Spleen (tissue), 11 donors: ENCODE measurements around the gene GRAP2. TPM values are rescaled to one million over a fixed set of nuclear protein-coding genes. Genes with fewer than 3 reads are reported as not detected.

Experiments
- DNase-seq: peaks from one replicate; pipeline ENCODE4 v3.0.0-alpha.2; 2020
- H3K27ac ChIP-seq, 8 donors: fragments of 200-600 bp; sonication (generic) in 7 of 8; 1 replicate in 4 of 8; 2 replicates in 4 of 8; pipeline versions ENCODE4 v1.5.0 to v1.8.0; 2016 to 2021; ENCODE audit warnings: inconsistent platforms in 4 of 8, mild to moderate bottlenecking in 4 of 8, moderate library complexity in 1 of 8
- H3K27me3 ChIP-seq, 7 donors: fragments of 200-600 bp; sonication (generic) in 6 of 7; replicated peaks in 1 of 7; 1 replicate in 4 of 7; 2 replicates in 3 of 7; pipeline versions ENCODE4 v1.5.0 to v1.8.0; 2016 to 2021; ENCODE audit warnings: inconsistent platforms in 3 of 7, mild to moderate bottlenecking in 1 of 7
- H3K36me3 ChIP-seq, 6 donors: fragments of 200-600 bp; sonication (generic) in 5 of 6; 1 replicate in 4 of 6; 2 replicates in 2 of 6; pipeline versions ENCODE4 v1.5.0 to v1.8.0; 2016 to 2021; ENCODE audit warnings: inconsistent platforms in 2 of 6
- H3K4me1 ChIP-seq, 6 donors: fragments of 200-600 bp; sonication (generic) in 5 of 6; 1 replicate in 3 of 6; 2 replicates in 3 of 6; pipeline versions ENCODE4 v1.5.0 to v1.8.0; 2016 to 2021; ENCODE audit warnings: inconsistent platforms in 3 of 6
- H3K4me3 ChIP-seq, 8 donors: fragments of 200-600 bp; sonication (generic) in 7 of 8; 1 replicate in 4 of 8; 2 replicates in 4 of 8; pipeline versions ENCODE4 v1.5.0 to v1.8.0; 2016 to 2021; ENCODE audit warnings: inconsistent platforms in 4 of 8, mild to moderate bottlenecking in 4 of 8, moderate library complexity in 2 of 8
- H3K9me3 ChIP-seq, 8 donors: fragments of 200-600 bp; sonication (generic) in 7 of 8; 1 replicate in 4 of 8; 2 replicates in 4 of 8; pipeline versions ENCODE4 v1.5.0 to v1.8.0; 2016 to 2021; ENCODE audit warnings: inconsistent platforms in 4 of 8
- CTCF ChIP-seq, 11 experiments: fragments of 200-600 bp in 7 of 11; fragments of 450-650 bp in 4 of 11; sonication (generic) in 4 of 11; IDR thresholded peaks in 8 of 11; conservative IDR thresholded peaks in 3 of 11; 1 replicate in 7 of 11; 2 replicates in 4 of 11; pipeline versions ENCODE4 v1.4.0 to v1.8.0; 2016 to 2021; ENCODE audit warnings: antibody characterized with exemption in 11 of 11, inconsistent platforms in 4 of 11, mild to moderate bottlenecking in 1 of 11
- POLR2A ChIP-seq, 3 donors: fragments of 450-650 bp; IDR thresholded peaks; one replicate each; pipeline ENCODE4 v1.5.1; 2017; ENCODE audit warnings: antibody characterized with exemption in 3 of 3, mild to moderate bottlenecking in 1 of 3
- POLR2AphosphoS5 ChIP-seq, 3 donors: sonication (generic); formaldehyde crosslinking; IDR thresholded peaks; one replicate each; pipeline ENCODE4 v1.5.1; 2017; ENCODE audit warnings: antibody characterized with exemption in 3 of 3
- WGBS, 5 donors: extraction: QIAGEN DNeasy Blood & Tissue Kit in 3 of 5; methylation state at CpG; one replicate each; pipeline versions ENCODE4 v1.1.5 to v1.1.7; 2013 to 2018; 5-methylcytosine and 5-hydroxymethylcytosine counted together
- intact Hi-C: fragments of 100-400 bp; cut with DNase I; formaldehyde crosslinking; loops from one replicate; pipeline ENCODE4 v1.15.0; 2023; ENCODE audit warnings: low total_unique reads
- polyA plus RNA-seq, 3 donors: library from polyadenylated mRNA; stranded (reverse); fragments of 200-250 nt; gene quantifications; one replicate each; pipeline ENCODE4 v1.2.1, GENCODE V29; 2013
- total RNA-seq, 7 donors: library from RNA; depleted of rRNA in 3 of 7; stranded (reverse); fragments of >200 nt in 3 of 7; fragmentation: NEBNext Ultra II Directional in 4 of 7; extraction: Animal tissue kit (Norgen Biotek cat#: 25700) in 4 of 7; gene quantifications; one replicate each; pipeline versions ENCODE4 v1.1.0 to v1.2.1, GENCODE V29; 2016 to 2021
- donor health status: healthy with polysubstance abuse.
- donor health status: DM: no; HTN: no; CAD: no; lungs with moderate emphysema.
- donor health status: DM: no; HTN: no; CAD: no.
- donor health status: Bipolar disorder and iron deficiency.
- donor health status: healthy.
- donor health status: DM: no; HTN: no; CAD: no.
- donor health status: DM: yes; HTN: yes; CAD: no.

Gene GRAP2
- total and polyA plus RNA-seq, 10 donors = 3.1 to 40.3 (median 29.8) TPM

GRCh38 chr22:40000171-40000570 is 99.3 kb downstream of the GRAP2 start:
- TF ChIP-seq POLR2A (IDR thresholded peaks at IDR 0.05) = no peak
- TF ChIP-seq POLR2AphosphoS5 (IDR thresholded peaks at IDR 0.05) = no peak
- TF ChIP-seq CTCF (IDR thresholded peaks at IDR 0.05 in 8 of 11, conservative IDR thresholded peaks at IDR 0.05 in 3 of 11) = no peak
- DNase-seq = no peak
- 83 to 96% (median 91%) methylated on average over 5 of the region's 5 CpGs for WGBS, 5 donors
- Histone ChIP-seq H3K36me3 (no peaks in the 10 kb centered on the region), H3K4me3 (no peak overlapping the region), H3K4me1 (peaks cover 0 to 15% (median 7%) of the 10 kb centered on the region in 6 donors), H3K27ac (no peak overlapping the region), H3K9me3 (no peaks in the 10 kb centered on the region), H3K27me3 (peaks cover 0 to 43% (median 10%) of the 10 kb centered on the region in 7 donors)
- intact Hi-C loops = no loop called here

- Histone ChIP-seq H3K27me3 (peaks cover 0 to 34% (median 1%) of the 10 kb centered on the region in 7 donors), H3K27ac (no peak overlapping the region), H3K36me3 (no peaks in the 10 kb centered on the region), H3K9me3 (no peaks in the 10 kb centered on the region), H3K4me1 (peaks cover 0 to 12% (median 3%) of the 10 kb centered on the region in 6 donors), H3K4me3 (no peak overlapping the region)
- DNase-seq = no peak
- TF ChIP-seq CTCF (IDR thresholded peaks at IDR 0.05 in 8 of 11, conservative IDR thresholded peaks at IDR 0.05 in 3 of 11) (no peak), POLR2AphosphoS5 (IDR thresholded peaks at IDR 0.05) (no peak), POLR2A (IDR thresholded peaks at IDR 0.05) (no peak)
- WGBS, 5 donors = 83 to 94% (median 91%) methylated on average over 4 of the region's 4 CpGs
- intact Hi-C loops = no loop called here
Observed at GRCh38 chr22:40001106-40001505, 100.2 kb downstream of the GRAP2 start.

GRCh38 chr22:40001800-40002577 is 101.1 kb downstream of the GRAP2 start:
- Histone ChIP-seq H3K4me1 (peaks cover 0 to 21% (median 5%) of the 10 kb centered on the region in 6 donors), H3K9me3 (no peaks in the 10 kb centered on the region), H3K27ac (no peak overlapping the region), H3K36me3 (no peaks in the 10 kb centered on the region), H3K4me3 (no peak overlapping the region), H3K27me3 (peaks cover 0 to 26% (median 0%) of the 10 kb centered on the region in 7 donors)
- WGBS, 5 donors = 75 to 84% (median 81%) methylated on average over 13 to 14 of the region's 14 CpGs
- no peak for DNase-seq
- intact Hi-C loops = no loop called here
- TF ChIP-seq POLR2A (IDR thresholded peaks at IDR 0.05) = no peak
- TF ChIP-seq POLR2AphosphoS5 (IDR thresholded peaks at IDR 0.05) = no peak
- TF ChIP-seq CTCF (IDR thresholded peaks at IDR 0.05 in 8 of 11, conservative IDR thresholded peaks at IDR 0.05 in 3 of 11) = no peak

- intact Hi-C loops = no loop called here
- no peak overlapping the region for H3K4me3 ChIP-seq
- H3K27me3 ChIP-seq = peaks cover 0 to 25% (median 0%) of the 10 kb centered on the region in 7 donors
- 79 to 93% (median 85%) methylated on average over 6 of the region's 6 CpGs for WGBS, 5 donors
- peaks cover 0 to 23% (median 2%) of the 10 kb centered on the region in 6 donors for H3K4me1 ChIP-seq
- H3K27ac ChIP-seq = no peak overlapping the region
- H3K36me3 ChIP-seq = no peaks in the 10 kb centered on the region
- TF ChIP-seq CTCF (IDR thresholded peaks at IDR 0.05 in 8 of 11, conservative IDR thresholded peaks at IDR 0.05 in 3 of 11) (no peak), POLR2A (IDR thresholded peaks at IDR 0.05) (no peak), POLR2AphosphoS5 (IDR thresholded peaks at IDR 0.05) (no peak)
- H3K9me3 ChIP-seq = no peaks in the 10 kb centered on the region
- DNase-seq = no peak
Observed at GRCh38 chr22:40002935-40003715, 102.2 kb downstream of the GRAP2 start.
